K562 (cell line): ENCODE measurements around the gene MGA. TPM values are rescaled to one million over a fixed set of nuclear protein-coding genes. Genes with fewer than 3 reads are reported as not detected.

Experiments
- BRF1 ChIP-seq: IDR thresholded peaks from 3 replicates; pipeline ENCODE4 v1.6.1; 2011; ENCODE audit warnings: borderline replicate concordance, mild to moderate bottlenecking; ENCODE audit not compliant: insufficient read length; ENCODE audit errors: extremely low read depth
- JUNB ChIP-seq: fragments of 450-650 bp; formaldehyde crosslinking; conservative IDR thresholded peaks from 2 replicates; pipeline ENCODE4 v1.4.0; 2020; ENCODE audit warnings: mild to moderate bottlenecking
- PHB ChIP-seq: fragments of 250-450 bp; sonication (Bioruptor Pico); IDR thresholded peaks from 2 replicates; pipeline ENCODE4 v1.5.0; 2021
- RBM25 ChIP-seq: fragments of 200-400 bp; formaldehyde crosslinking; IDR thresholded peaks from 2 replicates; pipeline ENCODE4 v1.6.1; 2018; ENCODE audit warnings: low read length, low read depth, moderate library complexity; ENCODE audit not compliant: severe bottlenecking
- RBM39 ChIP-seq: fragments of 200-400 bp; formaldehyde crosslinking; optimal IDR thresholded peaks from 2 replicates; pipeline ENCODE3; 2018; ENCODE audit warnings: low read depth, low read length
- SIX5 ChIP-seq, 2 experiments: IDR thresholded peaks; 2 replicates each; pipeline ENCODE4 v1.6.1; 2011; ENCODE audit warnings: low read length in 2 of 2, borderline replicate concordance in 1 of 2, low read depth in 1 of 2, mild to moderate bottlenecking in 1 of 2, moderate library complexity in 1 of 2; ENCODE audit not compliant: insufficient read depth in 1 of 2
- SNRNP70 ChIP-seq: fragments of 200-400 bp; formaldehyde crosslinking; optimal IDR thresholded peaks from 2 replicates; pipeline ENCODE3; 2017; ENCODE audit warnings: low read depth, low read length
- SUPT5H ChIP-seq: fragments of 450-650 bp; IDR thresholded peaks from 2 replicates; pipeline ENCODE4 v1.6.1; 2016
- UBTF ChIP-seq, 2 experiments: IDR thresholded peaks; 2 replicates each; pipeline ENCODE4 v1.6.1; 2012; ENCODE audit warnings: improper control_type of control experiment in 2 of 2, low read depth in 2 of 2, low read length in 2 of 2, borderline replicate concordance in 1 of 2
- ZBTB49 ChIP-seq: sonication (generic); formaldehyde crosslinking; IDR thresholded peaks from 2 replicates; pipeline ENCODE4 v1.8.0; 2022; ENCODE audit warnings: missing genetic modification reagents, mild to moderate bottlenecking, borderline replicate concordance
- ZNF318 ChIP-seq, 2 experiments: fragments of 450-650 bp; IDR thresholded peaks; 2 replicates each; pipeline ENCODE4 v1.6.1; 2016; ENCODE audit warnings: mild to moderate bottlenecking in 2 of 2, borderline replicate concordance in 1 of 2, low read depth in 1 of 2, moderate library complexity in 1 of 2
- ZNF436 ChIP-seq: fragments of 250-450, 450-650 bp; sonication (Bioruptor Pico); formaldehyde crosslinking; IDR thresholded peaks from 2 replicates; pipeline ENCODE4 v1.7.0; 2020; ENCODE audit warnings: mild to moderate bottlenecking
- polyA plus RNA-seq, 8 experiments: library from polyadenylated mRNA; depleted of rRNA in 4 of 8; stranded (reverse) in 5 of 8; unstranded in 3 of 8; fragments of >200 nt; fragmentation: Nextera tagmentation in 2 of 8; fragmentation: Illumina TruSeq in 1 of 8; extraction: Ambion mirVana in 2 of 8; extraction: Trizol in 1 of 8; gene quantifications; 2 replicates each; pipeline versions ENCODE4 v1.2.1 to v1.2.3, GENCODE V29; 2011 to 2014; ENCODE audit warnings: inconsistent platforms in 1 of 8, missing spikeins in 1 of 8
- total RNA-seq, 7 experiments: library from RNA; depleted of rRNA in 6 of 7; stranded (reverse); fragments of >200 nt in 6 of 7; fragmentation: Illumina TruSeq in 2 of 7; extraction: Trizol in 2 of 7; gene quantifications; 2 replicates each; pipeline versions ENCODE4 v1.2.1 to v1.2.3, GENCODE V29; 2011 to 2021; ENCODE audit warnings: low replicate concordance in 1 of 7

Gene MGA
- total and polyA plus RNA-seq, 9 of the 15 experiments (the other 6 are each of a cell fraction or from before 2014, with no cell fraction given) = 4.7 to 56.1 (median 21.1) TPM

GRCh38 chr15:41661518-41662225 lies 1.5 kb downstream of the MGA start (continued):
- TF ChIP-seq ZNF436 (no peak), SUPT5H (peak; percentile 49; the same call in 1 of the 2 replicates), PHB (CRISPR knock-in tag) (no peak), JUNB (CRISPR knock-in tag) (no peak), BRF1 (no peak), RBM39 (no peak), SNRNP70 (no peak), RBM25 (no peak), UBTF (IDR thresholded peaks at IDR 0.05; ENCODE audit: borderline replicate concordance in 1 of 2, low read depth in 2 of 2, low read length in 2 of 2) (0 out of 4 replicates have a peak, but pooled peaks of 1 of the 2 experiments have one; percentile 50), ZNF318 (IDR thresholded peaks at IDR 0.05; ENCODE audit: borderline replicate concordance in 1 of 2, low read depth in 1 of 2) (peak in 1 of 2 experiments; percentile 74; a peak in 2 of 4 replicates), SIX5 (IDR thresholded peaks at IDR 0.05; ENCODE audit: borderline replicate concordance in 1 of 2, insufficient read depth in 1 of 2, low read depth in 1 of 2, low read length in 2 of 2) (no peak), ZBTB49 (CRISPR knock-in tag) (no peak)
